A549 (cell line): ENCODE data around the gene SORBS1.

Source experiments
- CBX2 ChIP-seq: fragments of 200-600 bp; sonication (generic); IDR thresholded peaks from 2 replicates; pipeline ENCODE4 v1.6.1; 2016; ENCODE audit warnings: low read depth, mild to moderate bottlenecking, borderline replicate concordance
- CHD2 ChIP-seq: fragments of 150-350 bp; IDR thresholded peaks from 2 replicates; pipeline ENCODE4 v1.6.1; 2014; ENCODE audit warnings: low read length; ENCODE audit not compliant: partially characterized antibody
- CTCF ChIP-seq: fragments of >200 bp; sonication (Bioruptor Twin); formaldehyde crosslinking; IDR thresholded peaks from 3 replicates; pipeline ENCODE4 v1.5.1; 2016
- MYC ChIP-seq: IDR thresholded peaks from 2 replicates; pipeline ENCODE4 v1.6.1; 2012; ENCODE audit warnings: mild to moderate bottlenecking, inconsistent platforms, low read length, improper control_type of control experiment, borderline replicate concordance
- NFE2L2 ChIP-seq: fragments of 150-350 bp; conservative IDR thresholded peaks from 2 replicates; pipeline ENCODE4 v1.6.1; 2014; ENCODE audit warnings: low read length
- PHF8 ChIP-seq: fragments of 200-600 bp; sonication (generic); IDR thresholded peaks from 2 replicates; pipeline ENCODE4 v1.6.1; 2016; ENCODE audit warnings: low read depth, mild to moderate bottlenecking, antibody characterized with exemption, moderate library complexity, borderline replicate concordance
- POLR2A ChIP-seq: IDR thresholded peaks from 2 replicates; pipeline ENCODE4 v1.6.1; 2012; ENCODE audit warnings: mild to moderate bottlenecking, low read length
- TF ChIP-seq, protein P1 (sequence below): fragments of >200 bp; sonication (Bioruptor Twin); formaldehyde crosslinking; IDR thresholded peaks from 2 replicates; pipeline ENCODE4 v1.6.1; 2016

- no peak for TF ChIP-seq CBX2
- TF ChIP-seq CTCF = no peak
- no peak for TF ChIP-seq NFE2L2
- no peak for TF ChIP-seq PHF8
- no peak for TF ChIP-seq CHD2
- TF ChIP-seq, protein P1, sequence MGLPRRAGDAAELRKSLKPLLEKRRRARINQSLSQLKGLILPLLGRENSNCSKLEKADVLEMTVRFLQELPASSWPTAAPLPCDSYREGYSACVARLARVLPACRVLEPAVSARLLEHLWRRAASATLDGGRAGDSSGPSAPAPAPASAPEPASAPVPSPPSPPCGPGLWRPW = no peak
- TF ChIP-seq MYC = no peak
- no peak for TF ChIP-seq POLR2A
Observed at GRCh38 chr10:95300022-95300539, 261.1 kb downstream of the SORBS1 start.
